Esophagus squamous epithelium (tissue), 4 donors: ENCODE measurements around the gene CRTAC1.

ENCODE experiments used
- POLR2A ChIP-seq, 4 donors: fragments of 450-650 bp; IDR thresholded peaks; one replicate each; pipeline ENCODE4 v1.6.1; 2017; ENCODE audit warnings: antibody characterized with exemption in 4 of 4, mild to moderate bottlenecking in 4 of 4, moderate library complexity in 3 of 4
- TF ChIP-seq, protein P1 (sequence below), 6 experiments: fragments of 450-650 bp in 4 of 6; fragments of 200-600 bp in 2 of 6; sonication (generic) in 2 of 6; IDR thresholded peaks; one replicate each; pipeline ENCODE4 v1.5.1; 2016 to 2019; ENCODE audit warnings: antibody characterized with exemption in 6 of 6, mild to moderate bottlenecking in 4 of 6, moderate library complexity in 4 of 6

- TF ChIP-seq POLR2A (IDR thresholded peaks at IDR 0.05), result no peak
- TF ChIP-seq, protein P1, sequence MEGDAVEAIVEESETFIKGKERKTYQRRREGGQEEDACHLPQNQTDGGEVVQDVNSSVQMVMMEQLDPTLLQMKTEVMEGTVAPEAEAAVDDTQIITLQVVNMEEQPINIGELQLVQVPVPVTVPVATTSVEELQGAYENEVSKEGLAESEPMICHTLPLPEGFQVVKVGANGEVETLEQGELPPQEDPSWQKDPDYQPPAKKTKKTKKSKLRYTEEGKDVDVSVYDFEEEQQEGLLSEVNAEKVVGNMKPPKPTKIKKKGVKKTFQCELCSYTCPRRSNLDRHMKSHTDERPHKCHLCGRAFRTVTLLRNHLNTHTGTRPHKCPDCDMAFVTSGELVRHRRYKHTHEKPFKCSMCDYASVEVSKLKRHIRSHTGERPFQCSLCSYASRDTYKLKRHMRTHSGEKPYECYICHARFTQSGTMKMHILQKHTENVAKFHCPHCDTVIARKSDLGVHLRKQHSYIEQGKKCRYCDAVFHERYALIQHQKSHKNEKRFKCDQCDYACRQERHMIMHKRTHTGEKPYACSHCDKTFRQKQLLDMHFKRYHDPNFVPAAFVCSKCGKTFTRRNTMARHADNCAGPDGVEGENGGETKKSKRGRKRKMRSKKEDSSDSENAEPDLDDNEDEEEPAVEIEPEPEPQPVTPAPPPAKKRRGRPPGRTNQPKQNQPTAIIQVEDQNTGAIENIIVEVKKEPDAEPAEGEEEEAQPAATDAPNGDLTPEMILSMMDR (IDR thresholded peaks at IDR 0.05), result peak; percentile 66 to 76 (median 70)
Observed at GRCh38 chr10:98028168-98028770, 2.2 kb downstream of the CRTAC1 start.
